Cerebellar cortex (tissue), 1 donor: ENCODE data around the gene KCNK3.

Source experiments
- DNase-seq: peaks from one replicate; pipeline ENCODE4 v3.0.0-alpha.2; 2015; ENCODE audit warnings: low spot score

The KCNK3 gene

GRCh38 chr2:26691881-26692278 is 642 bp upstream of the KCNK3 start:
- no peak for DNase-seq

DNA sequence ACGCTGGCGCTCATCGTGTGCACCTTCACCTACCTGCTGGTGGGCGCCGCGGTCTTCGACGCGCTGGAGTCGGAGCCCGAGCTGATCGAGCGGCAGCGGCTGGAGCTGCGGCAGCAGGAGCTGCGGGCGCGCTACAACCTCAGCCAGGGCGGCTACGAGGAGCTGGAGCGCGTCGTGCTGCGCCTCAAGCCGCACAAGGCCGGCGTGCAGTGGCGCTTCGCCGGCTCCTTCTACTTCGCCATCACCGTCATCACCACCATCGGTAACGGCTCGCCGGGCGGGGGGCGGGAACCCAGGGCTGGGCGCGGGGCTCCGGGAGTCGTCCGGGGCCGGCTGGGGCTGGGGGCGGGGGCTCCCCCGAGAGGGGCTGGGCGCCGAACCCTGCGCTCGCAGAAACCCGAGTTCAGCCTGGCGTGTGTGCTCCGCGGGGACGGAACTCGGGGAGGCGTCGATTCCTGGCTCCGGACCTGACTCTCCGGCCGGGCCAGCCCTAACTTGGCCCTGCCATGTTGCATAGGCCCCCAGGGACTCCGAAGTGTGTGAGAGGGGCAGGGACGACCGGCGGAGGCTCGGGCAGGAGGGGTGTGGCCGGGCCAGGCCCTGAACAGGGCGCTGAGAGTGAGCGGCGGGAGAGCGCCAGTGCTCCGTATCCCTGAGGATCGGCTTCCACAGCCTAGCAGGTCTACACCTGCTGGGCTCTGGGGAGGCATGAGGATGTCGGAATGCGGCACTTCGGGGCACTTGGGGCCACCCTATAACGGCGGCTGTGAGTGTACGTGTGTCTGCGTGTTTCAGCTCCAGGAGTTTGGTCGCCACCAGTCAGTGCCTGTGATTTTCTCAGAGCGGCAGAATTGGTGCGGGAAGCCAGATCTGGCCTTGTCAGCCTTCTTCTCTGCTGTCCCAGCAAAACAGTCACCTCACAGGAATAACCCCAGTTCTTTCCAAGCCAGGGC is 651 bp downstream of the KCNK3 start:
- DNase-seq, result peak; percentile 63

DNA sequence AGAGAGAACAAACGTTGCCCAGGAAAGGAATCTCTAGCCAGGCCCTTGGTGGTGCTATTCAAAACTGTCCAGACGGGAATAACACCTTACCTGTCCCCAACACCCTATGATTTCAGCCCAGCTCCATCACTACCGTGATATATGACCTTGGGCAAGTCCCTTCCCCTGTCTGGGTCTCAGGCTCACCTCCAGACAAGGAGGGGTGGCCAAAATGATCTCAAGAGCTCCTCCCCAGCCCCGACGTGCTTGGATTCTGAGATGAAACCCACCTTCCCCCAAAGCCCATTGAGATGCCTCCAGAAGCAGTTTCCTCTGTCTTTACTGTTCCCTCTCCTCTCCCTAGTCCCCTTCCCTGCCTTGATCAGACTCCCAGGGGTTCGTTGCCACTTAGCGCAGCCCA is 1.5 kb downstream of the KCNK3 start:
- DNase-seq, result no peak

DNA sequence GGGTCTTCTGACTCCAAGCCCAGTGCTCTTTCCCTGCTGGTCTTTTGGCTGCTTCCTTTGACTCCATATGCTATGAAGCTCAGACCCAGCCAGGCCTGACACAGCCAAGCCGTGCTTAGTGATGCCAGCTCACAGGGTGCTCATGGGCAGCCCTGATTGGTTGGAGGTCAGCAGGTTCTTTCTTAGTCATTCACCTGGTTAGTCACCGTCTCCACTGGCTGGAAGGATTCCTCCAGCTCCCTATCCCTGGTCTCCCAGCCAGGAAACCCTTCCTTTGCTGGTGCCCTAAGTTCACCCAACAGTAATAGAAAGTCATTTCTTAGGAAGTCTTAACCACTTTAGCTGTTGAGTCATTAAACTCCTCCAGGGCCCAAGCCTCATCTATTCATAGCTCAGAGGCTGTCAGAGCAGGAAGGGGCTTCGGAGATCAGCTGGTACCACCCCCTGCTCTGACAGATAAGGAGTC is 3.9 kb downstream of the KCNK3 start:
- peak; percentile 98 for DNase-seq

DNA sequence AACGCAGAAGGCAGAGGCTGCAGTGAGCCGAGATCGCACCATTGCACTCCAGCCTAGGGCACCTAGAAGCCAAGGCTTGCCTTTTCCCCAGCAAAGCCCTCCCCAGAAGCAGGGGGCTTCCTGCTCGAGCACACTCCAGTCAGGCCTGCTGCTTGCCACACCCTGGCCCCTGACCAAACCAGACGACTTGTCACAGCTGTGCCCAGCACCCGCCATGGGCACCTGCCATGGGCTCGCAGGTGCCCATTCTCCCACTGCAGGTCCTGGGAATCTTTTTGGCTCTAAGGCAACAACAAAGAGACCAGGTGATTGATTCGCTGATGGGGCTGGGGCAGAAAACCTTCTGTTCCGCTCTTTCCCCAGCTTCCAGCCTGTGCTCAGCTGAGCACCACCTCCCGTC is 4.9 kb downstream of the KCNK3 start:
- no peak for DNase-seq

GRCh38 chr2:26699295-26699694 is 6.8 kb downstream of the KCNK3 start:
- no peak for DNase-seq

- DNase-seq, result no peak
Measured at GRCh38 chr2:26700078-26700477, 7.6 kb downstream of the KCNK3 start.

GRCh38 chr2:26701596-26701995 is 9.1 kb downstream of the KCNK3 start:
- no peak for DNase-seq

DNA sequence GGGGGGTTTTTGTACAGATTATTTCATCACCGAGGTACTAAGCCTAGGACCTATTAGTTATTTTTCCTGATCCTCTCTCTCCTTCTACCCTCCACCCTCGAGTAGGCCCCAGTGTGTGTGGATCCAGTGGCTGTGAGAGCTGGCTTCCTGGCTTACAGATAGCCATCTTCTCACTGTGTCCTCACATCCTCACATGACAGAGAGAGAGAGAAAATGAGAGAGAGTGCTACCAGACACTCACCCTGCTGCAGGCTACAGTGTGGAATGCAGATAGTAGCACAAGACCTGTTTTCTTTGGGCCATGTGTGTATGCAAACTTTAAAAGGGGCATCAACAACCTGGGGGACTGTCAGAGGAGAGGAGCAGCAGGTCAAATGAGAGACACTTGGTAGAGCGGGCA is 9.5 kb downstream of the KCNK3 start:
- no peak for DNase-seq

DNA sequence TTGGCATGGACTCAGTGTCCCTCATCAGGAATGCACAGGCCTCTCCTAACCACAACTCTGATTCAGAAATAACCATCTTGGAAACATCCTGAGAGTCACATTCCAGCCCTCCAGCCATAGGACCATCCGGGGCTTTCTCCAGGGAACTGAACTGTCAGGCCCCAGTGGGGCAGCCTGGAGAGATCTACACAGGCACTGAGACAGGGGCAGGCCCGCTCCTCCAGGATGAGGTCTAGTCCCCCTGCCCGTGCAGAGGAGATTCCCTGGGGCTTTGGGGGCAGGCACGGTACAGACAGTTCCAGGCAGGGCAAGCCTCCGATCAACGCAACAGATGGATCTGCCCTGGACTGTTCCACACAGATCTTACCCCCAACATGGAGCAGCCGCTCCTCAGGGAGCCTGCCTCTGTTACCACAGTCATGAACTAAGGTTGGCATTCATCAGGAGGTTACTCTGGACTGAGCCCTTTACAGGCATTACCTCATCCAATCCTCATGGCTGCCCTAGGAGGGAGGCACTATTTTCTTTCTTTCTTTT is 12.0 kb downstream of the KCNK3 start:
- DNase-seq, result no peak

- DNase-seq, result no peak
Measured at GRCh38 chr2:26705126-26705525, 12.6 kb downstream of the KCNK3 start.

GRCh38 chr2:26706093-26706492 is 13.6 kb downstream of the KCNK3 start:
- no peak for DNase-seq

DNA sequence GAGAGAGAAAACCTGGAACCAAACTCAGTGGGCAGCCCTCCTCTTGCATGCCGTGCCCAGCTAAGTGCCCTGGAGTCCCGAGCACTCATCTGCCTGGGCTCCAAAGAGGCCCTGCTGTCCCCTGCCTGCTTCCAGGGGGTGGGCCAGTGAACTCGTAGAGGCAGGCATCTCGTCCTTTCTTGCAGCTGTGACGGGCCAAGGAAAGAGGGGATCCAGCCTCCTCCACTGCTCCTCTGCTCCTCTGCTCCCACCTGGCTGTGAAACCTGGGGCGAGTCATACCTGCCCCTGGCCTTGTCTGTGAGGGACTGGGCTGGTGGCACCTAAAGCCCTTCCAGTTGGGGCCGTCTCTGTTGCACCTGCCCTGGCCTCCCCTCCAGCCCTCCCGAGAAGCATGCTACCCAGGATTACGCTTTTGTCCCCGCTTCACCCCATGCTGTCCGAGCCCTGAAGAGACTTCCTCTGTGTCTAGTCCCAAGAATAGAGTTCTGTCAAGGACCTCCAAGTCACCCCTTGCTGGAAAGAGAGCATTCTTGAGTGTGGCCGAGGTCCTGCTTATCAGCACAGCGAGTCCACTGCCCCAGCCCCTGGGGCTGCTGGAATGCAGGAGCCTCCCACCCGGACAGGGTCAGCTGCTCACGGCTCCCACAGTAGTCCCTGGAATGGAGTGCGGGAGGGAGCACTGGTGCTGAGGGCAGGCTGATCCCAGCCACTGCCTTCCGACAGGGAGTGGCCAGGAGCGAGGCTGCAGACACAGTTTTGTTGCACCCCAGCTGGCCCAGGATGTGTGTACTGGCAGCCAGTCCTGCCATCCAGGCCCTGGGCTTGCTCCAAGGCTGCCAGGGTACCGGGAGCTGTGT is 14.3 kb downstream of the KCNK3 start:
- DNase-seq, result peak; percentile 55

GRCh38 chr2:26707747-26708146 is 15.2 kb downstream of the KCNK3 start:
- DNase-seq, result no peak

DNA sequence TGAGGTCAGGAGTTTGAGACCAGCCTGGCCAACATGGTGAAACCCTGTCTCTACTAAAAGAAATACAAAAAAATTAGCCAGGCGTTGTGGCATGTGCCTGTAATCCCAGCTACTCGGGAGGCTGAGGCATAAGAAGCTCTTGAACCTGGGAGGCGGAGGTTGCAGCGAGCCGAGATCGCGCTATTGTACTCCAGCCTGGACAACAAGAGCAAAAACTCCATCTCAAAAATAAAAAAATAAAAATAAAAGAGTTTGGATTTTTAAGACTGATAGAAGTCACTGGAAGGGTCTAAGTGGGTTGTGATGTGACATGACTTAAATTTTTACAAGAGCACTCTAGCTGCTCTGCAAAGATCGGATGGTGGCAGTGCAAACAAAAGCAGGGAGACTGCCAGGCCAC is 15.9 kb downstream of the KCNK3 start:
- no peak for DNase-seq

DNA sequence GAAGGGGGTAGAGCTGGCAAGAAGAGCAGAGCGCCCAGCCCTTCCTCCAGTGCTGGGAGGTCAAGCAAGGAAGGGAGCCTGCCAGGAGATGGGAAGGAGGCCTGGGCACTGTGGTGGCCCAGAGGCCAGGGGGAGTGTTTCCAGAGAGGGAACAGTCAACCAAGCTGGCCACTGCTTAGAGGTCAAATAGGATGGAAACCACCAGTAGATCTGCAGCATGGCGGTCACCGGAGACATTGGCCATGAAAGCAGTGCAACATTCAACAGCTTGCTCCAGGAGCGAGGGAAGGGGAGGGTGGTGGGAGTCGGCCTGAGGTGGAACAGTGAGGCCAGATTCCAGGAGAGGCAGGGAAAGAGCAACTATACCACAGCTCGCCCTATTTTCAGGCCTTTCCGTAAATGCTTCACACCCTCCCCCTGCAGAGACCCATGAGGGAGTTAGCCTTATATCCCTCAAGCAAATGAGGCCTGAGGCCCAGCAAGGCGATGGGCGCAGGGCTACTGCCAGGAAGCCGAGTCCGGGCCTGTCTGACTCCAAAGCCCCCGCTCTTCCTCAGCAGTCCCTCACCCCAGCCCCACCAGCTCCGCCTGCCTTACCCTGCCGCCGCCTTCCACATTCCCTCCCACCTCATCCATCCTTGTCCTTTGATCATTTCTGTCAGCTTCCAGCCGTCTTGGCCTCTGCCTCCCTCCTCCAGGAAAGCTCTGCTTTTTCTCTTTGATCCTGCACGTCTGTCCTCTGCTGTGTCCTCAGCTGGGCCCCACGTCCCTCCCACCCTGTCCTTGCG is 17.0 kb downstream of the KCNK3 start:
- DNase-seq, result no peak

GRCh38 chr2:26710145-26710544 is 17.6 kb downstream of the KCNK3 start:
- DNase-seq, result no peak

GRCh38 chr2:26710743-26711456 is 18.4 kb downstream of the KCNK3 start:
- DNase-seq, result no peak

GRCh38 chr2:26711457-26712161 is 19.1 kb downstream of the KCNK3 start:
- peak; percentile 43 for DNase-seq
